ENCODE data around the gene MAP6. TPM values are rescaled to one million over a fixed set of nuclear protein-coding genes. Genes with fewer than 3 reads are reported as not detected.
"Not testable (repeated sequence)": the region's sequence is repeated elsewhere in the genome, so short reads cannot be mapped to it uniquely, and the experiment has no call there.

The MAP6 gene
- total RNA-seq, 2 donors from 2014 or later: 6.3 to 8.1 TPM

DNA sequence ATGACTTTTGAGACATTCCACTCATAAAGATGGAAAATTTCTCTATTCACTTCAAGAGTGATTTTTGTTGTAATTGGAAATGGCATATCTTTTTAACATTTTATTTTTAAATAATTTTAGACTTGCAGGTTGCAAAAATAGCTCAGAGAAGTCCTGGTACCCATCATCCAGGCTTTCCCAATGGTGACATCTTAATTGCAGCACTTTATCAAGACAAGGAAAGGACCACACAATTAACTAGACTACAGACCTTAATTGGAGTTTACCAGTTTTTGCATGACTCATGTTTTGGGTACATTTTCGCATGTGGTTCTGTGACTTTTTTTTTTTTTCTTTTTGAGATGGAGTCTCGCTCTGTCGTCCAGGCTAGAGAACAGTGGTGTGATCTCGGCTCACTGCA is 23.0 kb upstream of the MAP6 start:
- TF ChIP-seq, protein P1, sequence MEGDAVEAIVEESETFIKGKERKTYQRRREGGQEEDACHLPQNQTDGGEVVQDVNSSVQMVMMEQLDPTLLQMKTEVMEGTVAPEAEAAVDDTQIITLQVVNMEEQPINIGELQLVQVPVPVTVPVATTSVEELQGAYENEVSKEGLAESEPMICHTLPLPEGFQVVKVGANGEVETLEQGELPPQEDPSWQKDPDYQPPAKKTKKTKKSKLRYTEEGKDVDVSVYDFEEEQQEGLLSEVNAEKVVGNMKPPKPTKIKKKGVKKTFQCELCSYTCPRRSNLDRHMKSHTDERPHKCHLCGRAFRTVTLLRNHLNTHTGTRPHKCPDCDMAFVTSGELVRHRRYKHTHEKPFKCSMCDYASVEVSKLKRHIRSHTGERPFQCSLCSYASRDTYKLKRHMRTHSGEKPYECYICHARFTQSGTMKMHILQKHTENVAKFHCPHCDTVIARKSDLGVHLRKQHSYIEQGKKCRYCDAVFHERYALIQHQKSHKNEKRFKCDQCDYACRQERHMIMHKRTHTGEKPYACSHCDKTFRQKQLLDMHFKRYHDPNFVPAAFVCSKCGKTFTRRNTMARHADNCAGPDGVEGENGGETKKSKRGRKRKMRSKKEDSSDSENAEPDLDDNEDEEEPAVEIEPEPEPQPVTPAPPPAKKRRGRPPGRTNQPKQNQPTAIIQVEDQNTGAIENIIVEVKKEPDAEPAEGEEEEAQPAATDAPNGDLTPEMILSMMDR (IDR thresholded peaks at IDR 0.05): no peak
- Histone ChIP-seq H3K9me3 (no peaks in the 10 kb centered on the region), H3K4me3 (no peak overlapping the region), H3K4me1 (no peaks in the 10 kb centered on the region), H3K36me3 (no peaks in the 10 kb centered on the region), H3K27me3 (no peaks in the 10 kb centered on the region), H3K27ac (no peak overlapping the region)
- DNase-seq (ENCODE audit: low spot score): no peak

DNA sequence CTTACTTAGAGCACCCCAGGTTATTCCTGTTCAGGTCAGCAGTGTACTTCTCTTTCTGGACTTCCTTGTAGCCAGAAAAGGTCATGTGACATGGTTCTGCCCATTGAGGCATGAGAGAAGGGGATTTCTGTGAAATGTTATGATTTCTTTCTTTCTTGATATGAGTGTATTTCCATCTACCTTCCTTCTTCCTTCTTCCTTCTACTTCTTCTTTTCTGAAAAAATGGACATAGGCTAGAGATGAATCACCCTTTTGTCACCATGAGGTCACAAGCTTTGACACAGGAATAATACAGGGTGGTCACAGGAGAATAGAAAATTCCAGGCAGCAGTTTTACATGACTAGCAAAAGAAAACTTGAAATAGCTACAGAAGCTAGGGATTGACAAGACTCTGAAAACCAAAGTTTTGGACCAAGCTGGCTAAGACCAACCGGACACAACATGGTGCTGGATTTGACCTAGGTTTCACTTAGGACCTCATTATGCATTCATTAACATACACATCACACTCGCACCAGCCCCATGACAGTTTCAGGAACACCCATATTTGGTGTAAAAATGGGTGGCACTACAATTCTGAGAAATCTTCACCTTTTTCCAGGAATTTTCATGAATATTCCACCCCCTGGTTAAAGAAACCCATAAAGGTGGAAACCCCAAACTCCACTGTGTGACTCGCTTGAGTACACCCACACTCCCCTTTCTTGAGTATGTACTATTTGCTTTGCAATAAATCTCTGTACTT is 21.2 kb upstream of the MAP6 start:
- no peak overlapping the region for H3K4me3 ChIP-seq
- H3K9me3 ChIP-seq: peaks cover 0 to 10% of the 10 kb centered on the region in 2 donors
- H3K4me1 ChIP-seq: no peaks in the 10 kb centered on the region
- H3K36me3 ChIP-seq: no peaks in the 10 kb centered on the region
- TF ChIP-seq, protein P1 (IDR thresholded peaks at IDR 0.05): no peak
- no peak for DNase-seq (ENCODE audit: low spot score)
- H3K27ac ChIP-seq: no peak overlapping the region
- H3K27me3 ChIP-seq: no peaks in the 10 kb centered on the region

DNA sequence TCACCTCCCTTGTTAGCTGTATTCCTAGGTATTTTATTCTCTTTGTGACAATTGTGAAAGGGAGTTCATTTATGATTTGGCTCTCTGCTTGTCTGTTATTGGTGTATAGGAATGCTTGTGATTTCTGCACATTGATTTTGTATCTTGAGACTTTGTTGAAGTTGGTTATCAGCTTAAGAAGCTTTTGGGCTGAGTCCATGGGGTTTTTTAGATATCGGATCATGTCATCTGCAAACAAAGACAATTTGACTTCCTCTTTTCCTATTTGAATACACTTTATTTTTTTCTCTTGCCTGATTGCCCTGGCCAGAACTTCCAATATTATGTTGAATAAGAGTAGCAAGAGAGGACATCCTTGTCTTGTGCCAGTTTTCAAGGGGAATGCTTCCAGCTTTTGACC is 15.0 kb upstream of the MAP6 start:
- not testable (repeated sequence) for H3K36me3 ChIP-seq; DNase-seq (ENCODE audit: low spot score); H3K4me1 ChIP-seq; H3K27ac ChIP-seq; H3K27me3 ChIP-seq; H3K4me3 ChIP-seq
- H3K9me3 ChIP-seq: peaks cover 0 to 14% of the 10 kb centered on the region in 2 donors

DNA sequence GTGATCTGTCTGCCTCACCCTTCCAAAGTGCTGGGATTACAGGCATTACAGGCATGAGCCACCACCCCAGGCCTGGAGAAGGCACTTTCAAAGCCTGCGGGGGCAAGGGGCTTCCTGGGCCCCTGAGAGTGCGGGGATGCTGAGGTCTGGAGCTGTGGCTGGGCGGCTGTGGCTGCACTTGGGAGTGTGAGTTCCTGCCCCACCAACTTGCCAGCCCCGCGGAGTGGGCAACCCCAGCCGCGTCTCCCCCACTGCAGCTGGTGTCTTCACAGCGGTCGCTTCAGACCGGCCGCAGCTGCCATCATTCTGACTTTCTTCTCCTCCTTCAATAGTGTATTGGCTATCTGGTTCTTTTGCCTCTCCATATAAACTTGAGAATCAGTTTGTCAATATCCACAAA is 10.7 kb upstream of the MAP6 start:
- no peaks in the 10 kb centered on the region for H3K9me3 ChIP-seq
- DNase-seq (ENCODE audit: low spot score): no peak
- no peak overlapping the region for H3K27ac ChIP-seq
- H3K36me3 ChIP-seq: no peaks in the 10 kb centered on the region
- H3K4me1 ChIP-seq: no peaks in the 10 kb centered on the region
- TF ChIP-seq, protein P1 (IDR thresholded peaks at IDR 0.05): no peak
- H3K4me3 ChIP-seq: no peak overlapping the region
- H3K27me3 ChIP-seq: no peaks in the 10 kb centered on the region

GRCh38 chr11:75678620-75679259 is 9.9 kb upstream of the MAP6 start:
- H3K4me1 ChIP-seq: no peaks in the 10 kb centered on the region

DNA sequence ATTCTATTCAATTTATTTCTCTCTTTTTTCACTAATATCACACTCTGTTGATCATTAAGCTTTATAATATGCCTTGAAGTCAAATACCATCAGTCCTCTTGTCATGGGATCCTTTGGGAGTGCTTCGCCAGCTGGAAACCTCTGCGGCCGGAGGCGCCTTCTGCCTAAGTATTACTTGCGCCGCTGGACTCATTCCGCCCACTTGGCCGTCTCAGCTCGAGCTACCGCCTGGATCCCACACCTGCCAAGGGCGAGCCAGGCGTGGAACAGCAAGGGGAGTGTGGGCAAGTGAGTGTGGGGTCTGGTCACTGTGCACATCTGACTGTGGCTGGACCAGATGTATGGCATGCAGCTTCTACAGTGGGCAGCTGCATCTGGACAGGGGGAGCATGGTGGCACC is 9.1 kb upstream of the MAP6 start:
- no peak overlapping the region for H3K27ac ChIP-seq
- no peak for DNase-seq (ENCODE audit: low spot score)
- H3K4me1 ChIP-seq: no peaks in the 10 kb centered on the region
- no peaks in the 10 kb centered on the region for H3K9me3 ChIP-seq
- TF ChIP-seq, protein P1 (IDR thresholded peaks at IDR 0.05): no peak
- no peaks in the 10 kb centered on the region for H3K27me3 ChIP-seq
- H3K36me3 ChIP-seq: no peaks in the 10 kb centered on the region
- no peak overlapping the region for H3K4me3 ChIP-seq

More at GRCh38 chr11:75678620-75679259, 9.9 kb upstream of the MAP6 start:
- DNase-seq (ENCODE audit: low spot score): no peak
- no peak overlapping the region for H3K27ac ChIP-seq
- H3K4me3 ChIP-seq: no peak overlapping the region
- no peaks in the 10 kb centered on the region for H3K9me3 ChIP-seq
- no peaks in the 10 kb centered on the region for H3K27me3 ChIP-seq
- TF ChIP-seq, protein P1 (IDR thresholded peaks at IDR 0.05): no peak
- H3K36me3 ChIP-seq: no peaks in the 10 kb centered on the region

Data from right atrium auricular region (tissue), 2 donors.